Activated CD8-positive, alpha-beta memory T cell treated with anti-CD3 and anti-CD28 coated beads, Interleukin-2, amount 50 U/mL, for 1 hour (primary cell): Measurements from ENCODE around the gene ZGPAT.

Source experiments
- DNase-seq: peaks from one replicate; pipeline ENCODE4 v3.0.0-alpha.2; 2020; ENCODE audit errors: extremely low read depth

The ZGPAT gene

GRCh38 chr20:63734111-63734945 is 26.5 kb downstream of the ZGPAT start:
- no peak for DNase-seq

DNA sequence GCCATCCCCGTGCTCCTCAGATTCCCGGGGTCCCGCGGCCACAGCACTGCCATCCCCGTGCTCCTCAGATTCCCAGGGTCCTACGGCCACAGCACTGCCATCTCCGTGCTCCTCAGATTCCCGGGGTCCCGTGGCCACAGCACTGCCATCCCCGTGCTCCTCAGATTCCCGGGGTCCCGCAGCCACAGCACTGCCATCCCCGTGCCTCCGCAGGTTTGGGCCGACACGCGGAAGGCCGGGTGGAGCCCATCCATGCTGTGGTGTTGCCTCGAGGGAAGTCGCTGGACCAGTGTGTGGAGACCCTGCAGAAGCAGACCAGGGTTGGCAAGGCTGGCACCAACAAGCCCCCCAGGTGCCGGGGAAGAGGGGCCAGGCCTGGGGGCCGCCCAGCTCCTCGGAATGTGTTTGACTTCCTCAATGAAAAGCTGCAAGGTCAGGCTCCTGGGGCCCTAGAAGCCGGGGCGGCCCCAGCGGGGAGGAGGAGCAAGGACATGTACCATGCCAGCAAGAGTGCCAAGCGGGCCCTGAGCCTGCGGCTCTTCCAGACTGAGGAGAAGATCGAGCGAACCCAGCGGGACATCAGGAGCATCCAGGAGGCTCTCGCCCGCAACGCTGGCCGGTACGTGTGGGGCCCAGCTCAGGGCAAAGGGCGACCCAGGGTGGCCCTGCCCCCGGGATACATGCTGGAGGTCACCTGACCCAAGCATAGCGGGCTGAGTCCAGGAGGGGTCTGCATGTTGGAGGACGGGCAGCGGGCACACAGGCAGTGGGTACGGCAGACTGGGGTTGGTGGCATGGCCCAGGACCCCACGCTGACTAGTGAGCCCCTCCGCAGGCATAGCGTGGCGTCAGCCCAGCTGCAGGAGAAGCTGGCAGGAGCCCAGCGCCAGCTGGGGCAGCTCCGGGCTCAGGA is 27.4 kb downstream of the ZGPAT start:
- DNase-seq: no peak

GRCh38 chr20:63735859-63736718 is 28.2 kb downstream of the ZGPAT start, which contains the start of gene LIME1:
LIME1 (plus strand) TSS chr20:63736664; CDS start chr20:63737550, 886 bp downstream.
- peak; percentile 74 for DNase-seq

GRCh38 chr20:63736893-63737694 is 29.3 kb downstream of the ZGPAT start:
- DNase-seq: no peak

- DNase-seq: no peak
Measured at GRCh38 chr20:63737695-63737944, 29.8 kb downstream of the ZGPAT start.

DNA sequence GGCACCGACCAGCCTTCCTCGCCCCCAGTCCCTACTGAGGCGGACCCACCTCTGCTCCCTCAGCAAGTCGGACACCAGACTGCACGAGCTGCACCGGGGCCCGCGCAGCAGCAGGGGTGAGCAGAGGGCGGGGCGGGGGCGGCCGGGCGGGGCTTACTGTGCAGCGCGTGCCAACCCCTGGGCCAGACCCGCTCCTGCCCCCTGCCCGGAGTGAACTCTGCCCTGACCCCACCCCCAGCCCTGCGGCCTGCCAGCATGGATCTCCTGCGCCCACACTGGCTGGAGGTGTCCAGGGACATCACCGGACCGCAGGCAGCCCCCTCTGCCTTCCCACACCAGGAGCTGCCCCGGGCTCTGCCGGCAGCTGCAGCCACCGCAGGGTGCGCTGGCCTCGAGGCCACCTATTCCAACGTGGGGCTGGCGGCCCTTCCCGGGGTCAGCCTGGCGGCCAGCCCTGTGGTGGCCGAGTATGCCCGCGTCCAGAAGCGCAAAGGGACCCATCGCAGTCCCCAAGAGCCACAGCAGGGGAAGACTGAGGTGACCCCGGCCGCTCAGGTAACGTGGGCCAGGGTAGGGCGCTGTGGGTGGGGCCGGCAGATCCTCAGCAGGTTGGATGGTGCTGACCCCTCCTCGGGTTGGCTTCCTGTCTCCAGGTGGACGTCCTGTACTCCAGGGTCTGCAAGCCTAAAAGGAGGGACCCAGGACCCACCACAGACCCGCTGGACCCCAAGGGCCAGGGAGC is 30.3 kb downstream of the ZGPAT start:
- DNase-seq: no peak

DNA sequence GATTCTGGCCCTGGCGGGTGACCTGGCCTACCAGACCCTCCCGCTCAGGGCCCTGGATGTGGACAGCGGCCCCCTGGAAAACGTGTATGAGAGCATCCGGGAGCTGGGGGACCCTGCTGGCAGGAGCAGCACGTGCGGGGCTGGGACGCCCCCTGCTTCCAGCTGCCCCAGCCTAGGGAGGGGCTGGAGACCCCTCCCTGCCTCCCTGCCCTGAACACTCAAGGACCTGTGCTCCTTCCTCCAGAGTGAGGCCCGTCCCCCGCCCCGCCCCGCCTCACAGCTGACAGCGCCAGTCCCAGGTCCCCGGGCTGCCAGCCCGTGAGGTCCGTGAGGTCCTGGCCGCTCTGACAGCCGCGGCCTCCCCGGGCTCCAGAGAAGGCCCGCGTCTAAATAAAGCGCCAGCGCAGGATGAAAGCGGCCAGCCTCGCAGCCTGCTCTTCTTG is 30.9 kb downstream of the ZGPAT start:
- no peak for DNase-seq

DNA sequence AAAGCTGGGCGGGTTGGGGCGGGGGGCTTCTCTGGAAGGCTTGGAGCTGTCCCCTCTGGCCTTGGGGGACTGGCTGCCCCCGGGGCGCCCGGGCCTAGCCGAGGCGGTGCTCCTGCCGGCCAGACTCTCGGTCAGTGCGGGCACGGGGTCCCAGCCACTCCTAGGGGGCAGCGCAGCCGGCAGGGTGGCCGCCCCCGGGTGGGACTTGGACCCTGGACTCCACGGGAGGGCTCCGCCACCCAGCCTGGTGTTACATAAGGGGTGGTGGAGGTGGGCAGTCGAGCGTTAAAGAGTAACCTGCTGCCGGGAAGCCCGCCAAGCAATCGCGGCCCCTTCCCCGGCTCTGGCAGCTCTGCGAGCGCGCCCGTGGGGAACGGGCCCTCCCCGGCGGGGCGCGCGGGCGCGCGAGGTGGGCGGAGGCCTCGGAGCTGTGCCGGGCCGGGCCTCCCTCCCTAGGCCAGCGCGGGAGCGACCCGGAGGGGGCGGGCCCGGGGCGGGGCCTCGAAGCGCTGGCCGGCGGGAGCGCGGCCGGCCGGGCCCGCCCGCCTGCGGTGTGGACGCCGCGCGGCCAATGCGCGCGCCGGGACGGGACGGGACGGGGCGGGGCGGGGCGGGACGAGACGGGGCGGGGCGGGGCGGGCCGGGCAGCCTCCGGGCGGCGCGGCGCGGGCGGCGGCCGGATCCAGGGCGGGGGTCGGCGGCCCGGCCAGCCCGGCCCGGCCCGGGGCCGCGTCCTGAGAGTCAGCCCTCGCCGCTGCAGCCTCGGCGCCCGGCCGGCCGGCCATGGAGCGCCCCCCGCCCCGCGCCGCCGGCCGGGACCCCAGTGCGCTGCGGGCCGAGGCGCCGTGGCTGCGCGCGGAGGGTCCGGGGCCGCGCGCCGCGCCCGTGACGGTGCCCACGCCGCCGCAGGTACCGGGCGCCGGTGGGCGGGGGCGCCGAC is 31.6 kb downstream of the ZGPAT start, which contains the start of gene SLC2A4RG:
Gene SLC2A4RG, plus strand, starts transcription at position 647 of the 940 bp plus-strand sequence. Its CDS starts 137 bp downstream, at position 784.
- DNase-seq: no peak

DNA sequence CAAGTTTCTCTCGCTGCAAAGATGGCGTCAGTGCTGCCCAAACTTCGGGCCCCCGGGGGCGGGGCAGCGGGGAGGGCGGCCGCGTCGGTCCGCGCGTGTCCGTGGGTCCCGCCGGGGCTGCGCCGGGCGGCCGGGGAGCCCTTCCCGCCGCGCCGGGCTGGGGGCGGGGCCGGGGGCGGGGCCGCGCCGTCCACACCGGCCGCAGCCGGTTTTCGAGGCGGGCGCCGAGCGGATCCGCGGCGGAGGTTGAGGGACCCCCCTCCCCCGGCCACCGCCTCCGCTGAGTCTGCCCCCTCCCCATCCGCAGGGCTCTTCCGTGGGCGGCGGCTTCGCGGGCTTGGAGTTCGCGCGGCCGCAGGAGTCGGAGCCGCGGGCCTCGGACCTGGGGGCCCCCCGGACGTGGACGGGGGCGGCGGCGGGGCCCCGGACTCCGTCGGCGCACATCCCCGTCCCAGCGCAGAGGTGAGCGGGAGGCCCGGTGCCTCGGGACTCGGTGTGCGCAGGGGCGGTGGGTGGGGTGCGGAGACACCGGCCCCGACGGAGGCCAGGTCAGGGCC is 32.3 kb downstream of the ZGPAT start:
- no peak for DNase-seq

DNA sequence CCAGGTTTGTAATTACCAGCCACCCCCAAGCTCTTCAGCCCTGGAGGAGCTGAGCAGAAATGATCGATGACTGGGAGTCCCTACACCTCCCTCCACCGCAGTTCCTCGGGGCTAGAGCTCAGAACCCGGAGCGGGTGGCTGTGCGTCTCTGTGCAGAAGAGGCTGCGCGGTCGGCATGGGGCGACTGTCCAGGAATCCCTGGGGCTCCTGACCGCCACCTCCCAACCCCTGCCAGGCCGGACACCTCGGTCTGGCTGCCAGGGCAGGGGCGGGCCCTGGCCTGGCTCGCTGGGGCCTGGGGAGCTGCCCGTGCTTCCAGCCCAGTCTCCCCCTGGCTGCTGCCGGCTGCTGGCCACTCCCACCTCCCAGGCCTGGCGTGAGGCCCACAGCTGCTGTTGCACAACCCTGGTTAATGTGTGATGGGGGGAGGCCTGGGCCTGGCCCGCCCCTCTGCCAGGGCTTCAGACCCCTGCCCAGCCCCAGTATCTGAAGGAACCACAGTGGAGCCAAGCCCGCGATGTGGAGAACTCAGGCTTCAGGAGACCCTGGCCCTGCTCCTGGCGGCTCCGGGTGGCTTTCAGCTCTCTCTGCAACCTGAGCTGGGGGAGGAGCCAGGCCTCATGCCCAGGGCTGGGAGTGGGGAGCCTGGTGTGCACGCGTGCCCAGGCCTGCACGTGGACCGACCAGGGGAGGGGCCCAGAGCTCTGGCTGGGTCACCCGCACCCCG is 33.0 kb downstream of the ZGPAT start:
- DNase-seq: no peak

- no peak for DNase-seq
Measured at GRCh38 chr20:63741354-63741675, 33.5 kb downstream of the ZGPAT start.

DNA sequence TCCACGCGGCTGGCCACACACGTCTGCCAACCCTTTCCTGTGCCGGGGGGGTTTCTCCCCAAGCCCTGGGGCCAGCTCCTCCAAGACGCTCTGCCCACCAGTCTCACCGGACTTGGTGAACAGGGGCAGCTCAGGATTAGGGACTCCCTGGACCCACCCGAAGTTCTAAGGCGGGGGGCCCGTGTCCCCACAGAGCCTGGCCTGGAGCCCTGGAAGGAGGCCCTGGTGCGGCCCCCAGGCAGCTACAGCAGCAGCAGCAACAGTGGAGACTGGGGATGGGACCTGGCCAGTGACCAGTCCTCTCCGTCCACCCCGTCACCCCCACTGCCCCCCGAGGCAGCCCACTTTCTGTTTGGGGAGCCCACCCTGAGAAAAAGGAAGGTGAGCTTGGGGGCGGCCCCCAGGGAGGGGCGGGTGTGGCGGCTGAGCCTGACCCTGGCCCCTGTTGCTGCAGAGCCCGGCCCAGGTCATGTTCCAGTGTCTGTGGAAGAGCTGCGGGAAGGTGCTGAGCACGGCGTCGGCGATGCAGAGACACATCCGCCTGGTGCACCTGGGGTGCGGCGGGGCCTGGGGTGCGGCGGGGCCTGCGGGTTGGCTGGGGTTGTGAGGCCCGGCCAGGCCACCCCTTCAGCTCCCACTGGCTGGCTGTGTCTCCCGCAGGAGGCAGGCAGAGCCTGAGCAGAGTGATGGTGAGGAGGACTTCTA is 34.0 kb downstream of the ZGPAT start:
- DNase-seq: no peak

GRCh38 chr20:63742381-63743024 is 34.7 kb downstream of the ZGPAT start:
- no peak for DNase-seq

GRCh38 chr20:63743210-63743970 is 35.6 kb downstream of the ZGPAT start:
- DNase-seq: no peak

- no peak for DNase-seq
Measured at GRCh38 chr20:63744158-63744557, 36.3 kb downstream of the ZGPAT start.
